B cell (primary cell): Measurements from ENCODE around the gene SLC27A3.
"Not testable (repeated sequence)": the region's sequence is repeated elsewhere in the genome, so short reads cannot be mapped to it uniquely, and the experiment has no call there.

ENCODE experiments used
- CTCF ChIP-seq: fragments of 200-600 bp; IDR thresholded peaks from one replicate; pipeline ENCODE4 v1.8.0; 2022; ENCODE audit warnings: antibody characterized with exemption, mild to moderate bottlenecking
- EZH2 ChIP-seq: IDR thresholded peaks from 2 replicates; pipeline ENCODE4 v1.6.1; 2012; ENCODE audit warnings: borderline replicate concordance, low read depth, mild to moderate bottlenecking, moderate library complexity, low read length; ENCODE audit not compliant: insufficient read depth, poor library complexity, severe bottlenecking

- TF ChIP-seq CTCF, EZH2: not testable (repeated sequence)
These were observed 8.5 kb upstream of the SLC27A3 start for GRCh38 chr1:153766663-153767062.
